Activated naive CD4-positive, alpha-beta T cell treated with anti-CD3 and anti-CD28 coated beads, Interleukin-2, amount 50 U/mL, for 72 hours (primary cell): Measurements from ENCODE around the gene TMCO1. TPM values are rescaled to one million over a fixed set of nuclear protein-coding genes. Genes with fewer than 3 reads are reported as not detected.
A peak's percentile ranks its signal among the peaks of the same experiment; 100 is the strongest.

ENCODE experiments used
- ATAC-seq, 2 donors: fragments of 150-1000 bp; cut with Tn5 transposase; 2 replicates each; pipeline ENCODE4 v1.10.0; 2021; ENCODE audit warnings: mild to moderate bottlenecking in 2 of 2, moderate library complexity in 2 of 2
- DNase-seq, 2 donors: peaks; one replicate each; pipeline ENCODE4 v3.0.0; 2021 to 2022; ENCODE audit warnings: low spot score in 2 of 2
- H3K27ac Mint-ChIP-seq, 2 donors: one replicate each; pipeline ENCODE4 v1.8.0; 2022; ENCODE audit warnings: mild to moderate bottlenecking in 2 of 2, mixed read lengths in 2 of 2
- H3K36me3 Mint-ChIP-seq, 2 donors: one replicate each; pipeline ENCODE4 v1.8.0; 2022; ENCODE audit warnings: mixed read lengths in 2 of 2
- H3K9me3 Mint-ChIP-seq, 2 donors: one replicate each; pipeline ENCODE4 v1.8.0; 2022; ENCODE audit warnings: mixed read lengths in 2 of 2
- total RNA-seq, 2 donors: library from RNA; stranded (reverse); gene quantifications; one replicate each; pipeline ENCODE4 v1.2.3, GENCODE V29; 2022

TMCO1 gene
- total RNA-seq, 2 donors from 2014 or later: 58.1 to 72.0 TPM

GRCh38 chr1:165678509-165678908, 90.2 kb downstream of the TMCO1 start:
- ATAC-seq: peak; percentile 33 to 64
- peaks cover 32 to 50% of the 10 kb centered on the region in 2 donors for H3K36me3 Mint-ChIP-seq
- peak overlapping the region; percentile 1 to 63 for H3K27ac Mint-ChIP-seq
- no peak for DNase-seq
- peaks cover 0 to 4% of the 10 kb centered on the region in 2 donors for H3K9me3 Mint-ChIP-seq

Other genes starting within 250 kb of the TMCO1 start
- gene LRRC52, start 224.9 kb downstream of the TMCO1 start, total RNA-seq: not detected
- 10 to 100 TPM; 33.6 to 72.2 TPM for gene MGST3, start 137.6 kb downstream of the TMCO1 start, total RNA-seq
- 10 to 100 TPM; 23.9 to 31.6 TPM for gene ALDH9A1, start 70.3 kb downstream of the TMCO1 start, total RNA-seq
- 10 to 100 TPM; 37.0 to 61.6 TPM for gene UCK2, start 58.7 kb upstream of the TMCO1 start, total RNA-seq